Activated effector memory CD4-positive, alpha-beta T cell treated with anti-CD3 and anti-CD28 coated beads, Interleukin-2, amount 50 U/mL, for 16 hours (primary cell): ENCODE results near the gene SLC6A6.

Source experiments
- DNase-seq: peaks from one replicate; pipeline ENCODE4 v3.0.0-alpha.2; 2020

The SLC6A6 gene

DNA sequence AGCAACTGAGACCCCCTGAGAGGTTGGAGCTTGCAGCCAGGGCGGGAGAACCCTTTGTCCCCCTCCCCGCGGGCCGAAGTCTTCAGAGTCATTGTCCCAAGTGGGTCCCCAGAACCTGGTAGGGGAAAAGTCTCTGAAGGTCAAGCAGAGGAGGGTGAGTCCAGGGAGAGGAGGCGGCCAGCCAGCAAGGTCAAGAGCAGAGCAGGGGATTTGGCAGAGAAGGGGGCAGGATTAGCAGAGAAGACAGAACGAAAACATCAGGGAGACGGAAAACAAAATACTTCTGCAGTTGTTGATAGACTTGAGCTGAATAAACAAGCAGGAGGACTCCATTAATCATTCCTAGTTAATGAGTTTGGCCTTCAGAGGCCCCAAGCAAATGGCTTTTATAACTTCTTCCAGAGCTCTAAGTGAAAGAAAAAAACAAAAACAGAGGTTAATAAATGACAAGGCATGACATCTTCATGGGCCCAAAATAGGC lies 71.0 kb downstream of the SLC6A6 start:
- no peak for DNase-seq

DNA sequence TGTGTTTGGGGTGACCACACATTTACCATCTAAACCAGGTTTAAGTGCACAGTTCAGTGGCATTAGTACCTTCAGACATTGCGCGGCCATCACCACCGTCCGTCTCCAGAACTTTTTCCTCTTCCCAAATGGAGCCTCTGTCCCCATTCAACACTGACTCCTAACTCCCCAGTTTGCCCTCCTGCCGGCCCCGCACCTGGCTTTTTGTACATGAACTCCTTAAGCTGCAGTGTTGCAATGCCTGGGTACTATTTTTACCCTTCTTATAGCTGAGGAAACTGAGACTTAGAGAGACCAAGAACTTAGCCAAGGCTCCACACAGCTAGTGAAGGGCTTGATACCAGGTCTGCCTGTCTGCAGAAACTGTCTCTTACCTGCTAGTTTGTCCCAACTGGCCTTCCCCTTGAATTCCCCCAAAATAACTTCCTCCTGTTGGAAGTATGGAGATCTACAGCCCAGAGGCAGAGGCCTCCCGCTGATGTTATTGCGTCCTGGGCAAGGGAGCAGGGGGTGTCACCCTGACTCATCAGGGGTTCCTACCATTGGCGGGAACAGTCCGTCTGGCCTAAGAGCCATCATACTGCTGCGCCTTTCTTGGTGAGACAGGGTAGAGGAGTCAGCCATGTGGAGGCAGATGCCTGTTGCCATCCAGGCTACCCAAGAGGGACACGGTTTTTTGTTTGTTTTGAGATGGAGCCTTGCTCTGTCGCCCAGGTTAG lies 72.1 kb downstream of the SLC6A6 start:
- DNase-seq: no peak

DNA sequence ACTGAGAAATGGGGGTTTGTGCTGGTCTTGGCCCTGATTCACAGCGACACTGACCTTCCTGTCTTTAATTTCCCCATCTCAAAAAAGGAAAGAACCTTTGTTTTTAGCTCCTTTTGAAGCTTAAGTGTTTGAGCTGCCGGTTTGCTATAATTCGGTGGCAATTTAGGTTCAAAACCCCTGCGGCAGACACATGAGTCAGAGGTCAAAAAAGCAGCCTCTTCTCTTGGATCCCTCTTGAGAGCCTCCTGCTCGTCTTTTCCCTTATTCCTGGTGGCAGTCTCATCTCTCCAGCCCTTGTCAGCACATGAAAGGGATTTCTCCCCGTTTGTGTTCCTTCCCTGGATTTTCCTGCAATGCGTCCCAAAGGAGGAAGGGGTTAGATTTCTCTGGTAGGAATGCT lies 73.2 kb downstream of the SLC6A6 start:
- DNase-seq: no peak

DNA sequence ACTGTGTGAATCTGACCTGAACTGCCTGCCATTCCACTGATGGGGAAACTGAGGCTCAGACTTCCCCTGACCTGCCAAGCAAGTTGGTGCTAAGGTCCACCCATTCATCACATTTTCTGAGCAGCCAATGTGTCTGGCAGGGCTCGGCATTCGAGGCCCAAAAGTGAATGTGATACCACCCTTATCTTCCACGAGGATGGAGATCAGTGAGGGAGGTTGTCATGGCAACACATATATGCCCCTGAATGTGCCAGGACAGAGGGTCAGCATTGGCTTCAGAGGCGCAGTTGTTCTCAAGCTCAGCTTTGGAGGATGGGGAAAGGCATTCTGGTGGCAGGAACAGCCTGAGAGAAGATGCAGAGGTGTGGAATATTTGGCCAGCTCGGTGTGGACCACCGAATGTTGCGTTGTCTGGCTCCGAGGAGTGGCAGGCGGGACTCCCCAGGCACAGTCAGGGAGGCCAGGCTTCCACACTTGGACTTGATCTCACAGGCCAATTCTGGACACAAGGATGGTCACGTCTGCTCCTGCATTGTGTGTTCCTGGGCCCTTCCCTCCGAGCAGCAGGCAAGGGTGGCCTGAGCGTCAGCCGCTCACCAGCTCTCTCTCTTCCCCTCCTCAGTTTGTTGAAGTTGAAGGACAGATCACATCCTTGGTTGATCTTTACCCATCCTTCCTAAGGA lies 74.3 kb downstream of the SLC6A6 start:
- no peak for DNase-seq

DNA sequence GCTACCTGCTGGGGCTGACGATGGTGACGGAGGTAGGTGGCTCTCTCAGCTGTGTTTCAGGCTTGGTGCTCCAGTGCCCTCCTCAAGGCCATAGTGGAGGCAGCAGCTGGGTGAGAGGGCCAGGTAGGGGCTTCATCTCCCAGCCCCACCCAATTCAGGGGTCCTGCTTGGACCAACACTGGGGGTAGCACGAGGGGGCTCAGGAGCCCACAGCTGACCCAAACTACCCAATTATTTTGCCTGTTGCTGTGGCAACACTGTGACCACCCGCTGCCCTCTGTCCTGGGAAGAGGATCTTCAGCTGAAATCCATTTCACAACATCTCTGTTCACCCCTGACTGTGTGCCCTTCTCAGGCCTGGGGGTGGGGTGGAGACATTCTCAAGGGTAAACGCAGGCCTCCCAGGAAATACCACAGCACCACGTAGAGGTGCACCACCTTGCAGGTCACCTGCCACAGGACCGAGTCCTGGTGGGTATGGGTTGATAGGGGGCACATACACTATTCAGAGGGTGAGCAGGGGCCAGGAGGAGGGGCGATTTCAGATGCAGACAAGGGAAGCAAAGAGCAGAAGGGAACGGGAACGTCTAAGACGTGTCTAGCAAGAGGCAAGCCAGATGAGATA lies 75.0 kb downstream of the SLC6A6 start:
- no peak for DNase-seq

DNA sequence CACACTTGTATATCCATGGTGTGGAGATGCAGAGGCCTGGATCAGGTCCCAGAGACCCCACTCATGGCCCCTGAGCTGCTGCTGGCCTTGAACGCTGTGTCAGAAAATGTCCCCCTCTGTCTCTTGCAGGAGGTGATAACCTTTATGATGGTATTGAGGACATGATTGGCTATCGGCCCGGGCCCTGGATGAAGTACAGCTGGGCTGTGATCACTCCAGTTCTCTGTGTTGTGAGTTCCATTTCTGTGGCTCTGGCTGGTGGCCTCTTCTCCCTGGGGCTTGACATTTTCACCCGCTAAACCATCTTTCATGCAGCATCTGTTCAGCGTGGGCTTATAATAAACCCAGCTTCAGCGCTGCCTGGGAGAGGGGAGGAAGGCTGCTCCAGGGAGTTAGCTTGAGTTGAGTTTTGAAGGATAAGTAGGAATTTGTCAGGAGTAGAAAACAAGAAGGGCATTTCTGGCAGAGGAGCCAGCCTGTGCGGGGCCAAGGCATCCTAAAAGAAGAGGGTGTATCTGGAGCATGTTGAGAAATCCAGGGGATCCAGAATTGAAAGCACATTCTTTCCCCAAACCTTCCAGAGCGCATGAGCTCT lies 76.6 kb downstream of the SLC6A6 start:
- DNase-seq: no peak

DNA sequence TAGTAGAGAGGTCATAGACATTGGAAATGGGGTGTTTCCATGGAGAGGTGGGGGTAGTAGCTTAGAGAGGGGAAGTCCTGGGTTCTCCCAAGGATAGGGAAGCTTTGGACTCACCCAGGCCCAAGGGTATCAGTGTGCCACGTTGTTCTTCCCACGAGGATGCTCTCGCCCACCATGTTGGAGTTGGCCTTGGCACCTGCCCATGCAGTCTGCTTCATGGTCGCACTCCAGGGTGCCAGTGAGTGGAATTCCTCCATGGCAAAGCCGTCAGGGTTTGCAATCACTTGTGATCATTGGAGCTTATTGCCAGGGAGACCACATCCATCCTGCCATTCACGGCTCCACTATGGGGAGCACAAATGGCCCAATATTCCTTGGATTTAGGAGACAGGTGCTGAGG lies 77.2 kb downstream of the SLC6A6 start:
- DNase-seq: no peak

DNA sequence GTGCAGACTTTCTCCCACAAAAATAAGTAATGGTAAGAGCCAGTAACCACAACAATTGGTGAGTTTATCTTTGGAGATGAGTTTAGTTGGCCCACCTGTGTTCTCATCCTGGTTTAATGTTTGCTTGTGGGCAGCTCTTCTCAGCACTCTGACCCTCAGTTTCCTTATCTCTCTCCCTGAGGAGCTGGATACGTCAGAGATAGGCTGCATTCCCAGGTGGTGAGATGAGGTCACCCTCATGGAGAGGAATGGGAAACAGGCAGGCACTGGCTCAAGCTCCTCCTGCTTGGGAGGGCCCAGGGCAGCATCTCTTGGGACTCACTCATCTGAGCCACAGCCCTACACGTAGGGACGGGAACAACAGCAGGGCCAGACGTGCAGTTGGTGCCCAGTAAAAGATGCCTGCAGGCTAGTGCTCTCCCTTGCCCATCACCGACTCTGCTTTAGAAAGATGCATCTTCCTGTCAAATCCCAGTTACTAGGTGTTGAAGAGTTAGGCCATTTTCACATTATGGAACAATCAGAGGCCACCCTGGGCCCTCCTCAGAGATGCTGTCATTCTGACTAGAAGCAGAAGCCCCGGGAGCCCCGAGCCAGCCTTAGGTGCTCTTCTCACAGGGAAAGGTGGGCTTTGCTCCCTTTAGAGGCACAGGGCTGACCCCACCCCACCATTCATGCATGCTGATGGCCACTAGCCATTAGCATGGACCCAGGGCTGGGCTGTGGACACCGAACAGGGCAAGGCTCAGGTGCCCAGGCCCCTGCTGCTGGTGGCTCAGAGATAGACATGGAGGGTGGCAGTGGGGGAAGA lies 78.0 kb downstream of the SLC6A6 start:
- no peak for DNase-seq

DNA sequence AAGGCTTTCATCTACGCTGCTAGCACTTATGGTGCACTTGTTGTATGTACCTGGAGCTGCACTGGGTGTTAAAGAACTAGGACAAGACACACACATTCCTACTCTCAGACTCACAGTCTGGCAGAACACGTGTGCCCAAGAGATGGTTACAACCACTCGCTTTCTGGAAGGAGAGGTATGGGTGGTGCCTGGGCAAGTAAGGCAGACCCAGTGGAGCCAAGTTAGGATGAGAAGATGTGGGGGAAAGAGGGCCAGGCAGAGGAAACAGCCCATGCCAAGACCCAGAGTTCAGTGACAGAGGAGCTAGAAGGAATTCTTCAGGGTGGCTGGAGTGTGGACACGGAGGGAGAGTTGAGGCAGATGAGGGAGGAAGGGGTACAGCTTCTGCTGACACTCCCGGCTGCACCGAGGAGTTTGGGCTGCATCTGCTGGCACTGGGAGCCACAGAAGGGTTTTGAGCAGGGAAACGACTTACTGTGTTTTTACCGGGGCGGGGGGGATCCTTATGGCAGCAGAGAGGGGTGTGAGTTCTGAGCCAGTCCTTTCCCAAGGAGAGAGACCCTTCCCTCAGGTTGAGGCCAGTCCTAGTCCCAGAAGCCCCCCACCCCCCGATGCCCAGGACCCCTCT lies 78.7 kb downstream of the SLC6A6 start:
- DNase-seq: no peak

DNA sequence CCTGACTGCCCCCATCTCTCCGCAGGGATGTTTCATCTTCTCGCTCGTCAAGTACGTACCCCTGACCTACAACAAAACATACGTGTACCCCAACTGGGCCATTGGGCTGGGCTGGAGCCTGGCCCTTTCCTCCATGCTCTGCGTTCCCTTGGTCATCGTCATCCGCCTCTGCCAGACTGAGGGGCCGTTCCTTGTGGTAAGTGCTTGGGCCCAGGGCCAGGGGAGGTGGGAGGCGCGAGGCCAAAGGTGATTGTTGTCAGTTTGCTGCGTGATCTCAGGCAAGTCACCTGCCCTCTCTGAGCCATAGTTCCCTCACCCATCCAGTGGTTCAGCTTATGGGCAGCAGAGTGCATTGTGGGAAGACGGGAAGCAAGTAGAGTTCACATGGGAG lies 79.2 kb downstream of the SLC6A6 start:
- no peak for DNase-seq

DNA sequence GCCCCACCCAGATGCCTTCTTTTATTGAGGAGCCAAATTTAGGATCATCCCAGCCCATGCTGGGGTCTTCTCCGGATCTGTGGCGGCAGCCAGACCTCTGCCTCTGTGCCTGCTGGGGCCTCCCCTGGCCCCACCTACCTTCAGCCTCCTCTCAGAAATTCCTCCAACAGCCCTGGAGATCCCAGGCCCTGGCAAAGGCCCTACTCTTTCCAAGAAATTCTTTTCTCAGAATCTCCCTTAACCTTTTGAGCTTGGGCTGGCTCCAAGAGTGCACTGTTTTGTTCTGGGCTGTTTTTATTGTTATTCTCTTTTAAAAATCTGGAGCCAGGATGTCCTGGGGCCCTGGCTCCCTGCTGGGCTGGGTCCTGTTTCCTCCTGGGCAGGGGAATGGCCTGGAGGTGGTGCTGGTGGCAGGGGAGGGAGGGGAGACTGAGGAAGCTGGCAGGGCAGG lies 79.9 kb downstream of the SLC6A6 start:
- DNase-seq: no peak

DNA sequence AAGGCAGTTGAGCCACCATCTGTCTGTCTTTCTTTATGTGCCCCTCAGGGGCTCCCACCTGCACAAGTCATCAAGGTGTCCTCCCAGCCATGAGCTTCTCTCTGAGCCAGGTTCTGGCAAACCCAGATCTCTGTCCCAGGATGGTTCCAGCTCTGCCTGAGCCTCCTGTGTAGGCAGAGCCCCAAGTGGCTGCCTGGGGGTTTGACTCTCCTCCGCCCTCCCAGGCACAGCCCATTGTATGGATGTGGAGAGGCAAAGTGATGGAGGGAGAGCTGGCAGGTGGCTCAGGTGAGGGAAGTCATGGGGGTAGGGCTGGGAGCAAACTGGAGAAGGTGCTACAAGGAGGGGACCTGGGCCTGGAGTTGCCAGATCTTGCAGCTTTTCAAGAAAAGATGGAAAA lies 80.9 kb downstream of the SLC6A6 start:
- DNase-seq: no peak

DNA sequence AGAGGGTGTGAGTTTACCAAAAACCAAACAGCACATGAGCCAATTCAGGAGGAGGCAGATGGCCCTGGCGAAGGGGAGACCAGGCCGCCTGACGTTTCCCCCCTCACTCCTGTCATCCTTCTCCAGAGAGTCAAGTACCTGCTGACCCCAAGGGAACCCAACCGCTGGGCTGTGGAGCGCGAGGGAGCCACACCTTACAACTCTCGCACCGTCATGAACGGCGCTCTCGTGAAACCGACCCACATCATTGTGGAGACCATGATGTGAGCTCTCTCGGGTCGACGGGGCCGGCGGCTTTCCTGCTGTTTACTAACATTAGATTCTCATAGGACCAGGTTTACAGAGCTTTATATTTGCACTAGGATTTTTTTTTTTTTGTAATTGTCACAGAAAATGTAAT lies 82.3 kb downstream of the SLC6A6 start:
- DNase-seq: no peak

DNA sequence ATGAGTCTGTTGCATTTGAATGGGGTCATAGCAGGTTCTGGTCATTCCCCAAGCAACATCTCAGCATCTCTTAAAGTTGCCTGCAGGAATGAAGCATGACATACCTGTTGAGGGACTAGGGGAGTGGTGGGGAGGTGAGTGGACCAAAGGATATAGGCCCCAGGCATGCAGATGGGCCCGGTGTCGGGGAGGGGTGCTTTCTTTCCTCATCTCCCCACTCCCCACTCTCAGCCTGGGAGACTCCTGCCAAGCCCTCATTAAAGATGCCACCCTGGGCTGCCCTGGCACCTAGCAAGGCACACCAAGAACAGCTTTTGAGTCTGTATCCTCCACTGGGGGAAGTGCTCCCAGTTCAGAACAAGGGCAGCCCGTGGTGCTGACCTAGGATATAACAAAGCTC lies 83.6 kb downstream of the SLC6A6 start:
- no peak for DNase-seq

DNA sequence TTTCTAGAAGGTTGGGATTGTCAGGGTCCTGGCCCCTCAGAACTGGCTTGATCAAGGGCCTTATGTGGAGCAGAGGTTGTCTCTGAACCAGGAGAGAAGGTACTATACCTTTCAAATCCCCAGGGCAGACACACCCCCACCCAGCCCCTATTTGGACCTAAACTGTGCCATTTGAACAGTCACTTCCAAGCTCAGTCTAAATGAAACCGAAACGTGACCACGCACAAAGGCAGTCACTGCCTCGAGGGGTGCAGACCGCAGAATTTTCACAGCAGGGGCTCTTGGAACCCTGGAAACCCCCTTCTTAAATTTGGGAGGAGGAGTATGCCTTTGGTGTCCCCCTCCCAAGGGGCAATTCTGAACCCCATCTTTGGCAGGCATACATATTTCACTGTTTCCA lies 84.1 kb downstream of the SLC6A6 start:
- no peak for DNase-seq

DNA sequence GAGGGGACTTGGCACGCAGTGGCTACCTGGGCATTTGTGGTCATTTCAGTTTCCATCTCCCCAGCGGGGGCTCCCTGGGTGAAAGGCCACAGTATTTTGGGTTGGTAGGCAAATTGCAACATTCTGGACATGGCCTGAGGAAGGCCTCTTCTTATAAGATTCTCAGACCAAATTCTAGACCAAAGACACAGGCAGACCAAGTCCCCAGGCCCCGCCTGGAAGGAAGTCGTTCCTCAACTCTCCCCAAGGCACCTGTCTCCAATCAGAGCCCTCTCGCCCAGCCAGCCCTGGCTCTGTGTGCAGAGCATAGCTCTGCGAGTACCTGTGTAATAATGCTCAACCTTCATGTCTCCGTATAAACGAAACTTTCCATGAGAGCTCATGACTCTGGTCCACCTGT lies 84.7 kb downstream of the SLC6A6 start:
- no peak for DNase-seq

DNA sequence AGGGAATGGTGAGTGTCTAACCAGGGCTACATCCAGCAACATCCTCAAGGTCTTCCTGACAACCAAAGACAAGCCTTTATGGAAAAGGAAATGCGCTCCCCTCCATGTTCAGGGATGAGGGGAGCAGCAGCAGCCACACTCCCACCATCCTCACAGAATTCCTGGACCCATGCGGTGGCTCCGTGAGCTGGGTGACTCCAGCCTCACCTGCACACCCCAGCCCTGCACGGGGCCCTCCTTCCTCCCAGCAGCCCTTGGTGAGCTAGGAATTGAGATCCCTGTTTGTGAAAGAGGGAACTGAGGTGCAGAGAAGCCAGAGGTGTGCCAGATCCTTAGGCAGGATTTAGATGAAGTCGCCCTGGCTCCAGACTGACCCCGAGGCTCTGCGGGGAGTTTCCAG lies 85.4 kb downstream of the SLC6A6 start:
- DNase-seq: no peak

DNA sequence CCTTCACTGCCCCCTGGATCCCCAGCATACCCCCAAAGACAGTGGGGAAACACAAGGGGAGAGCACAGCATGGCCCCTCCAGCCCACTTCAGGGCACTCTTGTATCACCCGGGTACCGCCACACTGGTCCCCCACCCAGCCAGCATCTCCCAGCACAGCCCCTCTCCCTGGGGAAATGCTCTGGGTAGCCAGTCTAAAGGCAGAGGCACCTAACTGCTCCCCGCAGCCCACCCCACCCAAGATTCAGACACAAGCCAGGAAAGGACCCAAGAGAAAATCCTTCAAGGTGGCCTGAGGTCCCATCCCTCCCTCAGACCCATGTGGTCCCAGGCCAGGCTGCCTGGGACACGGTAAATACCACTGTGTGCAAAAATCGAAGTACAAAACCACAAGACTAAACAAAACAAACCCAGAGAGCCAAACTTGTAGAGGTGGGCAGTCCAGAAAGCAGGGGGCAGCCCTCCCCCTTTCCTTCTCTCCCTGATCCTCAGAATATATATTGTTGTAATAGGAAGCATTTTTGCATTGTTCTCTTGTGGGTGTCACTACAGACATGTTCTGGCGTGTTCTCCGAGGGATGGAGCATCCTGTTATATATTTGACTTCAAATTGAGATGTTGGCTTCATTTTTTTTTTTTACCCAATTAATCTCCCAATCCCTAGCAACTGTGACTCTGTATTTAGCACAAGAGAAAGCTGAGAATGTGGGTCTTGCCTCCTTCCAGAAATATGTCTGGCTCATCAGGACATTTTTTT lies 86.1 kb downstream of the SLC6A6 start:
- DNase-seq: no peak

DNA sequence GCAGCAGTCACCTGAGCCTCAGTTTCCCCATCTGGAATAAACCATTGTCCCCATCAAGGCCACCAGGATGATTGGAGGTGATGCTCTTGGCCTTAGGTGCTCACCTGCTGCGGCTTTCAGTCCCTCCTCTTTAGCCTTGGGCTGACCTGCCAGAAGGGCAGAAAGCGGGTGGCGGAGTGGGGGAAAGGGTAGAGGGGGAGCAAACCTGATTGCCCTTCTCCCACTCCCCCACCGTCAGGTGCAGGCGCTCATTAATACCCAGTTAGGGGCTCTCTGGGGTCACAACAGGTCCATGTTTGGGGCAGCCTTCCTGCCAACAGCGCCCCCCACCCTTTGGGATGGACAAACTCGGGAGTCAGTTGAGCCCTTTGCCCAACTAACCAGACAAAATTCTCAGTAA lies 87.2 kb downstream of the SLC6A6 start:
- DNase-seq: no peak

DNA sequence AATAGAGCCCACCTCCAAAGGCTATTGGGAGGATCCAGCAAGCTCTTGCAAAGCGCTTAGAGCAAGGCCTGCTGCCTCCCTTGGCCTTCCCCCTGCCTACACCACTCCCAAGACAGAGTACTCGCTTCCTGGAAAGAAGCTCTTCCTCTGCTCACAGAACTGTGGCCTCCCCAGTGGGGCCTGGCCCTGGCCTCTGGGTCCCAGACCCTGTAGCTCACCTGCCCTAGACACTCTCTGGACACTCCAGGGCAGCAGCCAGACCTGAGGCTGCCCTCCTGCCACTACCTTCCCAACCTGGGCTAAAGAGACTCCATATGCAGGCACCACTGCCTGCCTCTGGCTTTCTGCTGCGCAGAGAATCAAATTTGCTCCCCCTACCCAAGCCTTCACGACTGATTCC lies 87.8 kb downstream of the SLC6A6 start:
- no peak for DNase-seq

DNA sequence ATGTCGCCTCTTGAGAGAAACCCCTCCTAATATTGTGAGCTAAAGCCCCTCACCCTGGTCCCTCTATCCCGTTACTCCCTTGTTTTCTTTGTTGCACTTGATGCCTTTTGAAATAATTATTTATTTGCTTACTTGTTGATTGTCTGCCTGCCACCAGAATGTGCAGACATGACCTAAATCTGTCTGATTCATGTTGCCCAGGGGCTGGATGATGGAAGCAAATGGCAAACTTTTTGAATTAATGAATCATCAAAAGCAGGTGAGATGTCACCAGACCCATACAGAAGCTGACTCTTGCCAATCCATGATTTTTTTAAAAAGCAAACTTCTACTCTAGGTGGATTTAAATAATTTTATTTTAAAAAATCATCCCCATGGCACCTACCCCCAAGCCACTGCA lies 88.4 kb downstream of the SLC6A6 start:
- no peak for DNase-seq
